ENCODE results near the gene SYTL3.

DNA sequence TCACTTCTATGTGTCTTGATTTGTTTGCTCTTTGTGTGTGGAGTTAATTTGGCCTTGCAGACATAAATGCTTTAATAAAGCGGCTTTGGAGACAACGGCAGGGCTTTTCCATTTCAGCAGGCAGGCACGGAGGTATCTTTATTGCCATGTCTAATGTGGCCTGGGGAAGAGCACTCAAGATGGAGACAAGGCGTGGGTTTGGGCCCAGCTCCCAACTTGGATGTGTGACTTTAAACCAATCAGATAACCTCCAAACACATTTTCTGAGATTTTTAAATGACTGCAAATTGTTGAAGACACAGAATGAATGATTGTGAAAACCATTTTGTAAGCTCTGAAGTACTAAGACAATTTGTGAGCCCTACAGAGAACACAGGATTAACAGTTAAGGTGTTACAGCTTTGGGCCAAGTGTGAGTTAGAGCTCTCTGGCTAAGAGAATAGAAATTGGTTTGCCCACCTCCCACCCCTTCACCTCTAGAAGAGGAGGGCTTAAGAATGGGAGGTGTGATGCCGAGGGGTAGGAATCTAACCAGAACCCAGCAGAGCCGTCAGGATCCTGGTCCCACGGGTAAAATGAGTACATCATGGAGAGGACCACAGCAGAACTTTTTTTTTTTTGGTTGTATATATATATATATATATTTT, 14.3 kb upstream of the SYTL3 start:
- TF ChIP-seq, protein P1, sequence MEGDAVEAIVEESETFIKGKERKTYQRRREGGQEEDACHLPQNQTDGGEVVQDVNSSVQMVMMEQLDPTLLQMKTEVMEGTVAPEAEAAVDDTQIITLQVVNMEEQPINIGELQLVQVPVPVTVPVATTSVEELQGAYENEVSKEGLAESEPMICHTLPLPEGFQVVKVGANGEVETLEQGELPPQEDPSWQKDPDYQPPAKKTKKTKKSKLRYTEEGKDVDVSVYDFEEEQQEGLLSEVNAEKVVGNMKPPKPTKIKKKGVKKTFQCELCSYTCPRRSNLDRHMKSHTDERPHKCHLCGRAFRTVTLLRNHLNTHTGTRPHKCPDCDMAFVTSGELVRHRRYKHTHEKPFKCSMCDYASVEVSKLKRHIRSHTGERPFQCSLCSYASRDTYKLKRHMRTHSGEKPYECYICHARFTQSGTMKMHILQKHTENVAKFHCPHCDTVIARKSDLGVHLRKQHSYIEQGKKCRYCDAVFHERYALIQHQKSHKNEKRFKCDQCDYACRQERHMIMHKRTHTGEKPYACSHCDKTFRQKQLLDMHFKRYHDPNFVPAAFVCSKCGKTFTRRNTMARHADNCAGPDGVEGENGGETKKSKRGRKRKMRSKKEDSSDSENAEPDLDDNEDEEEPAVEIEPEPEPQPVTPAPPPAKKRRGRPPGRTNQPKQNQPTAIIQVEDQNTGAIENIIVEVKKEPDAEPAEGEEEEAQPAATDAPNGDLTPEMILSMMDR (IDR thresholded peaks at IDR 0.05; ENCODE audit: low read depth, low read length, poor library complexity, severe bottlenecking): no peak
- TF ChIP-seq EZH2phosphoT487 (IDR thresholded peaks at IDR 0.05; ENCODE audit: borderline replicate concordance, low read length): no peak

All from DOHH2 (cell line).